Stimulated activated CD4-positive, alpha-beta T cell treated with anti-CD3 and anti-CD28 coated beads, Interleukin-15, amount 100 ng/mL, for 48 hours (primary cell): ENCODE results near the gene JAM2.
A peak's percentile ranks its signal among the peaks of the same experiment; 100 is the strongest.
"Not testable (repeated sequence)": the region's sequence is repeated elsewhere in the genome, so short reads cannot be mapped to it uniquely, and the experiment has no call there.

ENCODE experiments used
- DNase-seq, 2 donors: peaks; one replicate each; pipeline ENCODE4 v3.0.0-alpha.2; 2020; ENCODE audit warnings: low read depth in 2 of 2

Gene JAM2

GRCh38 chr21:25646474-25646873, 7.4 kb downstream of the JAM2 start:
- DNase-seq = no peak

GRCh38 chr21:25647647-25648046, 8.6 kb downstream of the JAM2 start:
- DNase-seq = no peak

- no peak for DNase-seq
These were observed 10.1 kb downstream of the JAM2 start for GRCh38 chr21:25649146-25649545.

GRCh38 chr21:25656412-25656811, 17.4 kb downstream of the JAM2 start:
- no peak for DNase-seq

GRCh38 chr21:25657140-25657539, 18.1 kb downstream of the JAM2 start:
- DNase-seq = no peak

- DNase-seq = no peak
These were observed 19.5 kb downstream of the JAM2 start for GRCh38 chr21:25658427-25659035.

- no peak for DNase-seq
These were observed 21.2 kb downstream of the JAM2 start for GRCh38 chr21:25660233-25660632.

- no peak for DNase-seq
These were observed 25.5 kb downstream of the JAM2 start for GRCh38 chr21:25664491-25664931.

GRCh38 chr21:25670726-25671125, 31.7 kb downstream of the JAM2 start:
- no peak for DNase-seq

GRCh38 chr21:25676451-25676850, 37.4 kb downstream of the JAM2 start:
- DNase-seq = no peak

- no peak for DNase-seq
These were observed 43.3 kb downstream of the JAM2 start for GRCh38 chr21:25682382-25682781.

- DNase-seq = no peak
These were observed 48.7 kb downstream of the JAM2 start for GRCh38 chr21:25687787-25688186.

GRCh38 chr21:25688275-25689155, 49.5 kb downstream of the JAM2 start:
- DNase-seq = no peak

- no peak for DNase-seq
These were observed 50.2 kb downstream of the JAM2 start for GRCh38 chr21:25689226-25689625.

- no peak for DNase-seq
These were observed 52.9 kb downstream of the JAM2 start for GRCh38 chr21:25691976-25692375.

- DNase-seq = not testable (repeated sequence)
These were observed 56.4 kb downstream of the JAM2 start for GRCh38 chr21:25695461-25695860.

GRCh38 chr21:25700741-25701140, 61.7 kb downstream of the JAM2 start:
- DNase-seq = no peak

- no peak for DNase-seq
These were observed 62.5 kb downstream of the JAM2 start for GRCh38 chr21:25701529-25701928.

- peak in 1 of 2 donors; percentile 23 for DNase-seq
These were observed 69.5 kb downstream of the JAM2 start for GRCh38 chr21:25708467-25709065.

GRCh38 chr21:25709684-25710265, 70.7 kb downstream of the JAM2 start:
- DNase-seq = no peak

GRCh38 chr21:25710550-25710949, 71.5 kb downstream of the JAM2 start:
- DNase-seq = no peak

GRCh38 chr21:25714066-25714465, 75.0 kb downstream of the JAM2 start:
- not testable (repeated sequence) for DNase-seq
